HepG2 (cell line): ENCODE results near the gene DUS1L. TPM values are rescaled to one million over a fixed set of nuclear protein-coding genes. Genes with fewer than 3 reads are reported as not detected.

Source experiments
- CEBPB ChIP-seq: IDR thresholded peaks from 2 replicates; pipeline ENCODE4 v1.6.1; 2011; ENCODE audit warnings: low read depth, low read length, improper control_type of control experiment, borderline replicate concordance
- E2F1 ChIP-seq: sonication (generic); formaldehyde crosslinking; IDR thresholded peaks from 2 replicates; pipeline ENCODE4 v1.5.0; 2020; ENCODE audit warnings: missing genetic modification reagents
- HDAC1 ChIP-seq: sonication (generic); formaldehyde crosslinking; IDR thresholded peaks from 2 replicates; pipeline ENCODE4 v1.5.1; 2020; ENCODE audit warnings: mild to moderate bottlenecking, missing genetic modification reagents
- NR2C2 ChIP-seq: sonication (generic); formaldehyde crosslinking; IDR thresholded peaks from 2 replicates; pipeline ENCODE4 v1.4.0; 2020; ENCODE audit warnings: missing genetic modification reagents, mild to moderate bottlenecking, moderate library complexity, borderline replicate concordance
- RORA ChIP-seq: sonication (generic); formaldehyde crosslinking; IDR thresholded peaks from 2 replicates; pipeline ENCODE4 v1.5.0; 2020; ENCODE audit warnings: mild to moderate bottlenecking, missing genetic modification reagents, moderate library complexity
- SRY ChIP-seq: sonication (generic); formaldehyde crosslinking; IDR thresholded peaks from 2 replicates; pipeline ENCODE4 v1.8.0; 2022; ENCODE audit warnings: mild to moderate bottlenecking, missing genetic modification reagents
- SSRP1 ChIP-seq: IDR thresholded peaks from 2 replicates; pipeline ENCODE4 v1.6.1; 2016; ENCODE audit warnings: control low read depth
- THRA ChIP-seq: sonication (generic); formaldehyde crosslinking; IDR thresholded peaks from 2 replicates; pipeline ENCODE4 v1.4.0; 2020; ENCODE audit warnings: missing genetic modification reagents, borderline replicate concordance
- ZBTB46 ChIP-seq: sonication (generic); formaldehyde crosslinking; IDR thresholded peaks from 2 replicates; pipeline ENCODE4 v1.4.0; 2020; ENCODE audit warnings: mild to moderate bottlenecking, missing genetic modification reagents, borderline replicate concordance
- ZNF292 ChIP-seq: sonication (generic); formaldehyde crosslinking; IDR thresholded peaks from 2 replicates; pipeline ENCODE4 v1.8.1; 2022; ENCODE audit warnings: mild to moderate bottlenecking, low read depth, missing genetic modification reagents, borderline replicate concordance
- ZNF296 ChIP-seq: sonication (generic); formaldehyde crosslinking; conservative IDR thresholded peaks from 2 replicates; pipeline ENCODE4 v1.5.0; 2020; ENCODE audit warnings: mild to moderate bottlenecking, missing genetic modification reagents
- ZNF451 ChIP-seq: sonication (generic); formaldehyde crosslinking; IDR thresholded peaks from 2 replicates; pipeline ENCODE4 v1.5.0; 2020; ENCODE audit warnings: mild to moderate bottlenecking, missing genetic modification reagents
- ZNF577 ChIP-seq: sonication (generic); formaldehyde crosslinking; IDR thresholded peaks from 2 replicates; pipeline ENCODE4 v1.4.0; 2020; ENCODE audit warnings: mild to moderate bottlenecking, low read depth, missing genetic modification reagents, borderline replicate concordance
- ZNF740 ChIP-seq: sonication (generic); formaldehyde crosslinking; IDR thresholded peaks from 2 replicates; pipeline ENCODE4 v1.4.0; 2020; ENCODE audit warnings: missing genetic modification reagents
- ZNF850 ChIP-seq: sonication (generic); formaldehyde crosslinking; conservative IDR thresholded peaks from 2 replicates; pipeline ENCODE4 v1.9.0; 2021; ENCODE audit warnings: mild to moderate bottlenecking, missing genetic modification reagents
- ZSCAN21 ChIP-seq: sonication (generic); formaldehyde crosslinking; IDR thresholded peaks from 2 replicates; pipeline ENCODE4 v1.8.0; 2022; ENCODE audit warnings: mild to moderate bottlenecking, missing genetic modification reagents, moderate library complexity, borderline replicate concordance
- polyA plus RNA-seq, 8 experiments: library from polyadenylated mRNA; depleted of rRNA in 3 of 8; stranded (reverse) in 7 of 8; unstranded in 1 of 8; fragments of >200 nt; fragmentation: Illumina TruSeq in 4 of 8; extraction: Trizol in 4 of 8; gene quantifications; 2 replicates each; pipeline versions ENCODE4 v1.2.1 to v1.2.3, GENCODE V29; 2011 to 2016; ENCODE audit warnings: low read depth in 4 of 8, missing spikeins in 1 of 8, mixed read lengths in 1 of 8; ENCODE audit not compliant: insufficient read depth in 1 of 8
- total RNA-seq, 5 experiments: library from RNA; depleted of rRNA; stranded (reverse); fragments of >200 nt; fragmentation: Illumina TruSeq; extraction: Trizol; gene quantifications; 2 replicates each; pipeline ENCODE4 v1.2.3, GENCODE V29; 2016; ENCODE audit warnings: low read depth in 1 of 5
- TF ChIP-seq, protein P1 (sequence below): sonication (generic); formaldehyde crosslinking; IDR thresholded peaks from 2 replicates; pipeline ENCODE4 v1.5.1; 2020; ENCODE audit warnings: mild to moderate bottlenecking, moderate library complexity, missing genetic modification reagents
- TF ChIP-seq, protein P2 (sequence below): sonication (generic); formaldehyde crosslinking; IDR thresholded peaks from 2 replicates; pipeline ENCODE4 v1.4.0; 2020; ENCODE audit warnings: mild to moderate bottlenecking, low read depth, missing genetic modification reagents
- TF ChIP-seq, protein P3 (sequence below): sonication (generic); formaldehyde crosslinking; IDR thresholded peaks from 2 replicates; pipeline ENCODE4 v1.5.1; 2020; ENCODE audit warnings: missing genetic modification reagents, mild to moderate bottlenecking, borderline replicate concordance

Gene DUS1L
- total and polyA plus RNA-seq, 2 of the 13 experiments (the other 11 are each of a cell fraction or from before 2014, with no cell fraction given), result 81.0 to 109 TPM

- TF ChIP-seq THRA (CRISPR knock-in tag), result no peak
- no peak for TF ChIP-seq ZNF850 (CRISPR knock-in tag)
- TF ChIP-seq SSRP1 (CRISPR knock-in tag), result no peak
- peak; percentile 17; the same call in 1 of the 2 replicates for TF ChIP-seq ZNF296
- TF ChIP-seq ZBTB46 (CRISPR knock-in tag), result no peak
- TF ChIP-seq, protein P1, sequence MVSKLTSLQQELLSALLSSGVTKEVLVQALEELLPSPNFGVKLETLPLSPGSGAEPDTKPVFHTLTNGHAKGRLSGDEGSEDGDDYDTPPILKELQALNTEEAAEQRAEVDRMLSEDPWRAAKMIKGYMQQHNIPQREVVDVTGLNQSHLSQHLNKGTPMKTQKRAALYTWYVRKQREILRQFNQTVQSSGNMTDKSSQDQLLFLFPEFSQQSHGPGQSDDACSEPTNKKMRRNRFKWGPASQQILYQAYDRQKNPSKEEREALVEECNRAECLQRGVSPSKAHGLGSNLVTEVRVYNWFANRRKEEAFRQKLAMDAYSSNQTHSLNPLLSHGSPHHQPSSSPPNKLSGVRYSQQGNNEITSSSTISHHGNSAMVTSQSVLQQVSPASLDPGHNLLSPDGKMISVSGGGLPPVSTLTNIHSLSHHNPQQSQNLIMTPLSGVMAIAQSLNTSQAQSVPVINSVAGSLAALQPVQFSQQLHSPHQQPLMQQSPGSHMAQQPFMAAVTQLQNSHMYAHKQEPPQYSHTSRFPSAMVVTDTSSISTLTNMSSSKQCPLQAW (CRISPR knock-in tag), result no peak
- no peak for TF ChIP-seq E2F1
- no peak for TF ChIP-seq CEBPB
- no peak; the same call in 1 of the 2 replicates for TF ChIP-seq ZNF451 (CRISPR knock-in tag)
- TF ChIP-seq, protein P2, sequence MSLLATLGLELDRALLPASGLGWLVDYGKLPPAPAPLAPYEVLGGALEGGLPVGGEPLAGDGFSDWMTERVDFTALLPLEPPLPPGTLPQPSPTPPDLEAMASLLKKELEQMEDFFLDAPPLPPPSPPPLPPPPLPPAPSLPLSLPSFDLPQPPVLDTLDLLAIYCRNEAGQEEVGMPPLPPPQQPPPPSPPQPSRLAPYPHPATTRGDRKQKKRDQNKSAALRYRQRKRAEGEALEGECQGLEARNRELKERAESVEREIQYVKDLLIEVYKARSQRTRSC (CRISPR knock-in tag), result no peak
- no peak for TF ChIP-seq SRY
- TF ChIP-seq RORA (CRISPR knock-in tag), result no peak
- TF ChIP-seq ZNF292, result no peak
- no peak for TF ChIP-seq NR2C2 (CRISPR knock-in tag)
- TF ChIP-seq ZNF740 (CRISPR knock-in tag), result 0 out of 2 replicates have a peak, but pooled peaks have one; percentile 38
- TF ChIP-seq, protein P3, sequence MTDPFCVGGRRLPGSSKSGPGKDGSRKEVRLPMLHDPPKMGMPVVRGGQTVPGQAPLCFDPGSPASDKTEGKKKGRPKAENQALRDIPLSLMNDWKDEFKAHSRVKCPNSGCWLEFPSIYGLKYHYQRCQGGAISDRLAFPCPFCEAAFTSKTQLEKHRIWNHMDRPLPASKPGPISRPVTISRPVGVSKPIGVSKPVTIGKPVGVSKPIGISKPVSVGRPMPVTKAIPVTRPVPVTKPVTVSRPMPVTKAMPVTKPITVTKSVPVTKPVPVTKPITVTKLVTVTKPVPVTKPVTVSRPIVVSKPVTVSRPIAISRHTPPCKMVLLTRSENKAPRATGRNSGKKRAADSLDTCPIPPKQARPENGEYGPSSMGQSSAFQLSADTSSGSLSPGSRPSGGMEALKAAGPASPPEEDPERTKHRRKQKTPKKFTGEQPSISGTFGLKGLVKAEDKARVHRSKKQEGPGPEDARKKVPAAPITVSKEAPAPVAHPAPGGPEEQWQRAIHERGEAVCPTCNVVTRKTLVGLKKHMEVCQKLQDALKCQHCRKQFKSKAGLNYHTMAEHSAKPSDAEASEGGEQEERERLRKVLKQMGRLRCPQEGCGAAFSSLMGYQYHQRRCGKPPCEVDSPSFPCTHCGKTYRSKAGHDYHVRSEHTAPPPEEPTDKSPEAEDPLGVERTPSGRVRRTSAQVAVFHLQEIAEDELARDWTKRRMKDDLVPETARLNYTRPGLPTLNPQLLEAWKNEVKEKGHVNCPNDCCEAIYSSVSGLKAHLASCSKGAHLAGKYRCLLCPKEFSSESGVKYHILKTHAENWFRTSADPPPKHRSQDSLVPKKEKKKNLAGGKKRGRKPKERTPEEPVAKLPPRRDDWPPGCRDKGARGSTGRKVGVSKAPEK (CRISPR knock-in tag), result 0 out of 2 replicates have a peak, but pooled peaks have one; percentile 55
- TF ChIP-seq HDAC1, result peak; percentile 12; the same call in 1 of the 2 replicates
- TF ChIP-seq ZSCAN21 (CRISPR knock-in tag), result no peak
- TF ChIP-seq ZNF577 (CRISPR knock-in tag), result no peak
Measured at GRCh38 chr17:82105417-82105881, 39.8 kb upstream of the DUS1L start (continued).
